GM06990 (cell line): Measurements from ENCODE around the gene ITPA.
A peak's percentile ranks its signal among the peaks of the same experiment; 100 is the strongest.

Source experiments
- DNase-seq: peaks from one replicate; pipeline ENCODE4 v3.0.0-alpha.2; 2011; ENCODE audit not compliant: insufficient read length; ENCODE audit errors: extremely low read depth
- H3K27me3 ChIP-seq: replicated peaks from 2 replicates; pipeline ENCODE4 v1.6.0; 2011; ENCODE audit warnings: low read length; ENCODE audit not compliant: control insufficient read depth, insufficient read depth
- H3K36me3 ChIP-seq: 2 replicates; pipeline ENCODE4 v1.5.1; 2011; ENCODE audit warnings: low read length; ENCODE audit not compliant: control insufficient read depth, insufficient read depth
- H3K4me3 ChIP-seq: replicated peaks from 2 replicates; pipeline ENCODE4 v1.5.1; 2011; ENCODE audit warnings: low read depth, mild to moderate bottlenecking, control low read depth, low read length
- TF ChIP-seq, protein P1 (sequence below): IDR thresholded peaks from 2 replicates; pipeline ENCODE4 v1.5.1; 2011; ENCODE audit warnings: low read length, control low read depth, mild to moderate bottlenecking, inconsistent platforms; ENCODE audit not compliant: insufficient read depth, poor library complexity, severe bottlenecking

ITPA gene

GRCh38 chr20:3218307-3218988 is 9.2 kb downstream of the ITPA start:
- Histone ChIP-seq H3K27me3 (no peaks in the 10 kb centered on the region), H3K4me3 (no peak overlapping the region), H3K36me3 (peaks cover 25% of the 10 kb centered on the region)
- TF ChIP-seq, protein P1, sequence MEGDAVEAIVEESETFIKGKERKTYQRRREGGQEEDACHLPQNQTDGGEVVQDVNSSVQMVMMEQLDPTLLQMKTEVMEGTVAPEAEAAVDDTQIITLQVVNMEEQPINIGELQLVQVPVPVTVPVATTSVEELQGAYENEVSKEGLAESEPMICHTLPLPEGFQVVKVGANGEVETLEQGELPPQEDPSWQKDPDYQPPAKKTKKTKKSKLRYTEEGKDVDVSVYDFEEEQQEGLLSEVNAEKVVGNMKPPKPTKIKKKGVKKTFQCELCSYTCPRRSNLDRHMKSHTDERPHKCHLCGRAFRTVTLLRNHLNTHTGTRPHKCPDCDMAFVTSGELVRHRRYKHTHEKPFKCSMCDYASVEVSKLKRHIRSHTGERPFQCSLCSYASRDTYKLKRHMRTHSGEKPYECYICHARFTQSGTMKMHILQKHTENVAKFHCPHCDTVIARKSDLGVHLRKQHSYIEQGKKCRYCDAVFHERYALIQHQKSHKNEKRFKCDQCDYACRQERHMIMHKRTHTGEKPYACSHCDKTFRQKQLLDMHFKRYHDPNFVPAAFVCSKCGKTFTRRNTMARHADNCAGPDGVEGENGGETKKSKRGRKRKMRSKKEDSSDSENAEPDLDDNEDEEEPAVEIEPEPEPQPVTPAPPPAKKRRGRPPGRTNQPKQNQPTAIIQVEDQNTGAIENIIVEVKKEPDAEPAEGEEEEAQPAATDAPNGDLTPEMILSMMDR: peak; percentile 85
- peak; percentile 75 for DNase-seq

- Histone ChIP-seq H3K36me3 (peaks cover 19% of the 10 kb centered on the region), H3K27me3 (no peaks in the 10 kb centered on the region), H3K4me3 (no peak overlapping the region)
- TF ChIP-seq, protein P1: no peak
- no peak for DNase-seq
Measured at GRCh38 chr20:3221398-3222226, 12.3 kb downstream of the ITPA start.

GRCh38 chr20:3222635-3223600 is 13.6 kb downstream of the ITPA start:
- TF ChIP-seq, protein P1: no peak
- Histone ChIP-seq H3K4me3 (no peak overlapping the region), H3K36me3 (peaks cover 19% of the 10 kb centered on the region), H3K27me3 (no peaks in the 10 kb centered on the region)
- peak; percentile 54 for DNase-seq

- peaks cover 19% of the 10 kb centered on the region for H3K36me3 ChIP-seq
- TF ChIP-seq, protein P1: no peak
- DNase-seq: no peak
- no peaks in the 10 kb centered on the region; the same call in 1 of the 2 replicates for H3K27me3 ChIP-seq
- H3K4me3 ChIP-seq: no peak overlapping the region
Measured at GRCh38 chr20:3223651-3223993, 14.3 kb downstream of the ITPA start.

- TF ChIP-seq, protein P1: no peak
- Histone ChIP-seq H3K27me3 (no peaks in the 10 kb centered on the region; the same call in 1 of the 2 replicates), H3K36me3 (peaks cover 19% of the 10 kb centered on the region), H3K4me3 (no peak overlapping the region)
- DNase-seq: no peak
Measured at GRCh38 chr20:3223994-3224680, 14.8 kb downstream of the ITPA start.
